Uterus (tissue), 2 donors: Measurements from ENCODE around the gene CELF2.

Experiments used
- POLR2A ChIP-seq, 2 donors: fragments of 450-650 bp; IDR thresholded peaks; one replicate each; pipeline ENCODE4 v1.6.1; 2016; ENCODE audit warnings: antibody characterized with exemption in 2 of 2, mild to moderate bottlenecking in 1 of 2, moderate library complexity in 1 of 2
- TF ChIP-seq, protein P1 (sequence below), 4 experiments: fragments of 200-600 bp in 2 of 4; fragments of 450-650 bp in 2 of 4; sonication (generic) in 2 of 4; IDR thresholded peaks; one replicate each; pipeline ENCODE4 v1.5.1; 2016 to 2019; ENCODE audit warnings: antibody characterized with exemption in 4 of 4, mild to moderate bottlenecking in 2 of 4, moderate library complexity in 1 of 4

DNA sequence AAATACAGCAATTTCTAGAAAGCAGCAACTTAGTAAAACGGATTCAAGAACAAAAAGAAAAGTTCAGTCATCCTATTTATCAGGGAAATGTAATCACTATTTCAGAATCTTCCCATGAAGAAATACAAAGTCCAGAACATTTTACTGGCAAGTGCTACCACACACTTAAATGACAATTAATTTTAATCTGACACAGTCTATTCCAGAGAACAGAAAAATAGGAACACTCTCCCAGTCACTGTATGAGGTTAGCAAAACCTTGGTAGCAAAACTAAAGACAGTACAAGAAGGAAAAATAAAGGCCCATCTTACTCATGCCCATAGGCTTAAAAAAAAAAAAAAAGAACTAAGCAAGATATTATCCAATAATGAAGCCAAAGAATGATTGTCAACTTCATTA lies 295.8 kb downstream of the CELF2 start:
- TF ChIP-seq, protein P1, sequence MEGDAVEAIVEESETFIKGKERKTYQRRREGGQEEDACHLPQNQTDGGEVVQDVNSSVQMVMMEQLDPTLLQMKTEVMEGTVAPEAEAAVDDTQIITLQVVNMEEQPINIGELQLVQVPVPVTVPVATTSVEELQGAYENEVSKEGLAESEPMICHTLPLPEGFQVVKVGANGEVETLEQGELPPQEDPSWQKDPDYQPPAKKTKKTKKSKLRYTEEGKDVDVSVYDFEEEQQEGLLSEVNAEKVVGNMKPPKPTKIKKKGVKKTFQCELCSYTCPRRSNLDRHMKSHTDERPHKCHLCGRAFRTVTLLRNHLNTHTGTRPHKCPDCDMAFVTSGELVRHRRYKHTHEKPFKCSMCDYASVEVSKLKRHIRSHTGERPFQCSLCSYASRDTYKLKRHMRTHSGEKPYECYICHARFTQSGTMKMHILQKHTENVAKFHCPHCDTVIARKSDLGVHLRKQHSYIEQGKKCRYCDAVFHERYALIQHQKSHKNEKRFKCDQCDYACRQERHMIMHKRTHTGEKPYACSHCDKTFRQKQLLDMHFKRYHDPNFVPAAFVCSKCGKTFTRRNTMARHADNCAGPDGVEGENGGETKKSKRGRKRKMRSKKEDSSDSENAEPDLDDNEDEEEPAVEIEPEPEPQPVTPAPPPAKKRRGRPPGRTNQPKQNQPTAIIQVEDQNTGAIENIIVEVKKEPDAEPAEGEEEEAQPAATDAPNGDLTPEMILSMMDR (IDR thresholded peaks at IDR 0.05) = no peak
- TF ChIP-seq POLR2A (IDR thresholded peaks at IDR 0.05) = no peak
